Brain microvascular endothelial cell (primary cell): ENCODE measurements around the gene NXPH1.

Source experiments
- DNase-seq: peaks from one replicate; pipeline ENCODE4 v3.0.0-alpha.2; 2020
- H3K27ac ChIP-seq: fragments of 250-450 bp; sonication (Bioruptor Pico); 2 replicates; pipeline ENCODE4 v1.5.1; 2020; ENCODE audit warnings: mild to moderate bottlenecking, moderate library complexity
- H3K27me3 ChIP-seq: fragments of 250-450 bp; sonication (Bioruptor Pico); replicated peaks from 2 replicates; pipeline ENCODE4 v1.5.1; 2020; ENCODE audit warnings: mild to moderate bottlenecking
- H3K36me3 ChIP-seq: fragments of 250-450 bp; sonication (Bioruptor Pico); replicated peaks from 2 replicates; pipeline ENCODE4 v1.5.1; 2020; ENCODE audit warnings: mild to moderate bottlenecking
- H3K4me3 ChIP-seq: 2 replicates; pipeline ENCODE4 v1.5.1; 2011; ENCODE audit warnings: low read depth, mild to moderate bottlenecking, control low read depth, low read length, moderate library complexity
- CTCF ChIP-seq: IDR thresholded peaks from 2 replicates; pipeline ENCODE4 v1.5.1; 2011; ENCODE audit warnings: low read depth, mild to moderate bottlenecking, moderate library complexity, low read length, control low read depth, inconsistent platforms; ENCODE audit errors: missing control alignments
- in situ Hi-C: cut with HindIII; loops from 2 replicates; pipeline ENCODE4 v1.10.0; 2017; ENCODE audit warnings: low sequenced_read_pairs, low pct_ligation_motif_present

The NXPH1 gene

GRCh38 chr7:8511855-8512254 is 78.4 kb downstream of the NXPH1 start:
- DNase-seq, result no peak
- Histone ChIP-seq H3K4me3 (no peak overlapping the region), H3K27ac (no peak overlapping the region), H3K36me3 (no peaks in the 10 kb centered on the region), H3K27me3 (no peaks in the 10 kb centered on the region)
- in situ Hi-C loops, result no loop called here
- TF ChIP-seq CTCF, result no peak

GRCh38 chr7:8514781-8515519 is 81.5 kb downstream of the NXPH1 start:
- in situ Hi-C loops, result no loop called here
- Histone ChIP-seq H3K27ac (no peak overlapping the region), H3K4me3 (no peak overlapping the region), H3K27me3 (no peaks in the 10 kb centered on the region), H3K36me3 (no peaks in the 10 kb centered on the region)
- no peak for DNase-seq
- no peak for TF ChIP-seq CTCF

GRCh38 chr7:8515640-8516185 is 82.3 kb downstream of the NXPH1 start:
- TF ChIP-seq CTCF, result no peak
- Histone ChIP-seq H3K4me3 (no peak overlapping the region), H3K36me3 (no peaks in the 10 kb centered on the region), H3K27ac (no peak overlapping the region), H3K27me3 (no peaks in the 10 kb centered on the region)
- DNase-seq, result no peak
- in situ Hi-C loops, result no loop called here

- in situ Hi-C loops, result no loop called here
- no peaks in the 10 kb centered on the region for H3K27me3 ChIP-seq
- no peak overlapping the region for H3K4me3 ChIP-seq
- TF ChIP-seq CTCF, result no peak
- no peaks in the 10 kb centered on the region for H3K36me3 ChIP-seq
- DNase-seq, result no peak
- no peak overlapping the region for H3K27ac ChIP-seq
These were observed 83.6 kb downstream of the NXPH1 start for GRCh38 chr7:8516976-8517375.

- Histone ChIP-seq H3K4me3 (no peak overlapping the region), H3K27ac (no peak overlapping the region), H3K36me3 (no peaks in the 10 kb centered on the region), H3K27me3 (no peaks in the 10 kb centered on the region)
- no peak for TF ChIP-seq CTCF
- no peak for DNase-seq
- in situ Hi-C loops, result no loop called here
These were observed 94.9 kb downstream of the NXPH1 start for GRCh38 chr7:8528311-8528710.
